ENCODE measurements around the gene IFNL3.

IFNL3 gene

DNA sequence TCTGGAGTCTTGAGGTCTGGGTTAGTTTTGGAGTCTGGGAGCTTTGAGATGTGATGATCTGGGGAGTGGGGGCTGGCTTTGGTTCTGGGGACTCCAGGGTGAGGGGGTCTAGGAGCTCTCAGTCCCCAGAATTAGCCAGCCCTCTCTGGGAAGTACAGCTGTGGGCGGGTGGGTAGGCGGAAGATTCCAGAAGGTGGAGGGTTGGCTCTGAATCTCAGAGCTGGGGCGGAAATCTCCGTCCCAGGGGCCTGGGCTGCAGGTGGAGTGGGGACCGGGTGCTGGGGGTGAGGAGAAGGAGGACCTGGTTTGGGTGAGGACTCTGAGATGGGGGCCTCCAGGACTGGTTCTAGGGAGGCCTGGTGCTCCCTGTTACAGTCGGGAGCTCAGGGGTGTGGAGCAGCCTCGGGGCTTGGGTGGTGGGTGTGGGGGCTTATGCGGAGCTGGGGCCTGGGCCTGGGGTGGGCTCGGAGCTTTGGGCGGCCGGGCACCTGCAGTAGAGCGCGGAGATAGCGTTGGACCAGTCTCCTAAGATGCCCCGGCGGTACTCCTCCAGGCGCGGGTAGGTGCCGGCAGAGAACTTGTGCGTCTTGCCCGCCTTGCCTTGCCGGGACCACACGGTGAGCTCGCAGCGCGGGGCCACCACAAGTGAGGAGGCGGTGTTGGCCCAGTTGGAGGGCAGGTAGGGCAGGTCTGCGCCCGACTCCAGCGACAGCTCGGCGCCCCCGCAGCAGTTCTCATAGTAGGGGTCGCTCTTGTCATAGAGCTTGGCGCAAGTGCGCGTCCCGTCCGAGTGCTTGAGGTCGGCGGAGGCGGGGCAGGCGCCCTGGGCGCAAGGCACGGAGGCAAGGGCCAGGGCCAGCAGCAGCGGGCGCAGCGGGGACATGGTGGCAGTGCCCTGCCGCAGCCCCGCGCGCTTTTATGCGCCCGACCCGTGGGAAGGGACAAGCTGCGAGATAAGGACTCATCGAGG is 41.1 kb downstream of the IFNL3 start, which contains the start of gene SYCN:
Gene SYCN (minus strand): TSS at position 892 of the 970 bp plus-strand sequence. CDS start 9 bp downstream, at position 883.
- no peak for FAIRE-seq
- TF ChIP-seq POU2F2 (IDR thresholded peaks at IDR 0.05; ENCODE audit: low read depth, low read length) (no peak), POLR2A (IDR thresholded peaks at IDR 0.05; ENCODE audit: low read depth, low read length) (no peak), SPI1 (IDR thresholded peaks at IDR 0.05; ENCODE audit: low read depth, low read length) (no peak), TAF1 (IDR thresholded peaks at IDR 0.05; ENCODE audit: low read depth, low read length) (no peak), PAX5 (IDR thresholded peaks at IDR 0.05; ENCODE audit: insufficient read depth, low read length, severe bottlenecking) (no peak), POLR2AphosphoS5 (IDR thresholded peaks at IDR 0.05; ENCODE audit: low read depth, low read length) (no peak)

DNA sequence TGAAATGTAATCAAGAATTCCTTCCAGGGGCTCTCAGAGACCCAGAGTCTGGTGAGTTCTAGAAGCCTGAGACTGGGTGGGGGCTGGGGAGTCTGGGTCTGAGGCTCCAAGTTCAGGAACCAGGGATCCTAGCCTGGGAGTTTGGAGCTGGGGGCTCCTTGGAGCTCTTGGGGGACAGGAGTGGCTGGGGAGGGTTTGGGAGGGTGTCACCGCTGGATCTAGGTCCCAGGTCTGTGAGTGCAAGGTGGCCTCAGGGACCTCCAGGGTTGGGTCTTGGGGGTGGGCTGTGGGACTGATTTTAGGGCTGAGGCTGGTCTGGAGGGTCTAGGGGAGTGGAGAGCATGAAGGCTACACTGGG is 41.8 kb downstream of the IFNL3 start:
- FAIRE-seq (no peak), DNase-seq (ENCODE audit: insufficient read length, low spot score) (no peak)
- TF ChIP-seq POLR2AphosphoS5 (IDR thresholded peaks at IDR 0.05; ENCODE audit: low read depth, low read length) (no peak), POU2F2 (IDR thresholded peaks at IDR 0.05; ENCODE audit: low read depth, low read length) (no peak), PAX5 (IDR thresholded peaks at IDR 0.05; ENCODE audit: insufficient read depth, low read length, severe bottlenecking) (no peak), SPI1 (IDR thresholded peaks at IDR 0.05; ENCODE audit: low read depth, low read length) (no peak), POLR2A (IDR thresholded peaks at IDR 0.05; ENCODE audit: low read depth, low read length) (no peak), TAF1 (IDR thresholded peaks at IDR 0.05; ENCODE audit: low read depth, low read length) (no peak)

More for the DNA sequence above, 41.1 kb downstream of the IFNL3 start, which contains the start of gene SYCN:
- DNase-seq (ENCODE audit: insufficient read length, low spot score) = no peak

DNA sequence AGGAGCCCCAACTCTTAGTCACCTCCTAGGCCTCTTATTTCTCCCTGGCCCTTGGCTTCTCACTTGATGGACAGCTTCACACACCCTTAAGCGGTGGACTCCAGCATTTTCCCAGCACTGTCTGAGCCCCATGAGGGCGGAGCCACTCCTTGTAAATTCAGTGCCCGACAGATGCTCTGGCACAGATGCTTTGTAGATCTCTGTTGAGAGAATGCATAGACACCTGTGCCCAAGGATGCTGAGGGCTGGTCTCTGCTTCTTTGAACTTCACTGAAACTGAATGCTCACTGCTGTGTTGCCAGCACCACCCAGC is 44.0 kb downstream of the IFNL3 start:
- DNase-seq (ENCODE audit: insufficient read length, low spot score) (no peak), FAIRE-seq (no peak)
- TF ChIP-seq POLR2A (IDR thresholded peaks at IDR 0.05; ENCODE audit: low read depth, low read length) = no peak
- TF ChIP-seq POU2F2 (IDR thresholded peaks at IDR 0.05; ENCODE audit: low read depth, low read length) = no peak
- TF ChIP-seq PAX5 (IDR thresholded peaks at IDR 0.05; ENCODE audit: insufficient read depth, low read length, severe bottlenecking) = no peak
- no peak for TF ChIP-seq SPI1 (IDR thresholded peaks at IDR 0.05; ENCODE audit: low read depth, low read length)
- no peak for TF ChIP-seq POLR2AphosphoS5 (IDR thresholded peaks at IDR 0.05; ENCODE audit: low read depth, low read length)
- no peak for TF ChIP-seq TAF1 (IDR thresholded peaks at IDR 0.05; ENCODE audit: low read depth, low read length)

DNA sequence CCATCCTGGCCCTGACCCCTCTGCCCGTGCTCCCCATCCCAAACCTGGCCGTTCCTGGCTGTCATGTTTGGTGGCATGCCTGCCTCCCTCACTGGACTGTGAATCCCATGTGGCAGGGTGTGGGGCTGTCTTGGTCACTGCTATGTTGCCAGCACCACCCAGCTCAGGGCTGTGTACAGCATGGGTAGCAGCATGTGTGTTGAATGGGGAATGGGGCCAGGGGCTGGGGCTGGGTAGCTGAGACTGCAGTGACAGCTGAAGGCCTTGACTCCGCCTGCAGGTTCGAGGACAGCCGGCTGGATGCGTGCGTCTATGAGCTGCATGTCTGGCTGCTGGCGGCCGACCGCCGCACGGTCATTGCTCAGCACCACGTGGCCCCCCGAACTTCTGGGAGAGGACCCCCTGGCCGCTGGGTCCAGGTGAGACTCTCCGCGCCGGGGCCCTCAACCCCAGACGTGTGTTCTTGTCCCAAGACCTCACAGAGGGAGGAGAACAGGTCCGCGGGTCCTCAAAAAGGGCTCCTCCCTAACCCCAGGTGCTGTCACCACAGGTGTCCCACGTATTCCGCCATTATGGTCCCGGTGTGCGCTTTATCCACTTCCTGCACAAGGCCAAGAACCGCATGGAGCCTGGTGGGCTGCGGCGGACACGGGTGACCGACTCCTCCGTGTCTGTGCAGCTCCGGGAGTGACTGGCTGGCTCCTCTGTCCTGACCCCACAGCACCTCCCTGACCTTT is 44.6 kb downstream of the IFNL3 start:
- TF ChIP-seq POU2F2 (IDR thresholded peaks at IDR 0.05; ENCODE audit: low read depth, low read length) (no peak), POLR2AphosphoS5 (IDR thresholded peaks at IDR 0.05; ENCODE audit: low read depth, low read length) (no peak), PAX5 (IDR thresholded peaks at IDR 0.05; ENCODE audit: insufficient read depth, low read length, severe bottlenecking) (no peak), POLR2A (IDR thresholded peaks at IDR 0.05; ENCODE audit: low read depth, low read length) (no peak), SPI1 (IDR thresholded peaks at IDR 0.05; ENCODE audit: low read depth, low read length) (no peak), TAF1 (IDR thresholded peaks at IDR 0.05; ENCODE audit: low read depth, low read length) (no peak)
- FAIRE-seq (no peak), DNase-seq (ENCODE audit: insufficient read length, low spot score) (no peak)

DNA sequence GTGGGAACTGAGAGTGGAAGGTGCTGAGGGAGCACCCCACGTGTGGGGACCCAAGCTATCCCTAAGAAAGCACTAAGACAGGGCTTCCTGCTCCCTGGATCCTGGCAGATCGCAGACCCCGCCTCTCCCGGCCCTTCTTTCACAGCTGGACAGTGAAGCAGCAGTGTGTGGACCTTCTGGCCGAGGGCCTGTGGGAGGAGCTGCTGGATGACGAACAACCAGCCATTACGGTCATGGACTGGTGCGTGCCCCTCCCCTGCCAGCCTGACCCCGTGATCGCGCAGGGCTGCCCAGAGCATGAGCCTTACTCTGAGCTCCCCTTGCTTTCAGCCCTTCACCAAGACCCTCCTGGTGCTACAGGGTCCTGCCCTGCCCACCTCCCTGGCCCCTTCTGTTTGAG is 45.8 kb downstream of the IFNL3 start:
- FAIRE-seq = no peak
- TF ChIP-seq SPI1 (IDR thresholded peaks at IDR 0.05; ENCODE audit: low read depth, low read length) = no peak
- TF ChIP-seq TAF1 (IDR thresholded peaks at IDR 0.05; ENCODE audit: low read depth, low read length) = no peak
- no peak for TF ChIP-seq POLR2A (IDR thresholded peaks at IDR 0.05; ENCODE audit: low read depth, low read length)
- no peak for TF ChIP-seq POU2F2 (IDR thresholded peaks at IDR 0.05; ENCODE audit: low read depth, low read length)
- no peak for TF ChIP-seq PAX5 (IDR thresholded peaks at IDR 0.05; ENCODE audit: insufficient read depth, low read length, severe bottlenecking)
- no peak for TF ChIP-seq POLR2AphosphoS5 (IDR thresholded peaks at IDR 0.05; ENCODE audit: low read depth, low read length)

DNA sequence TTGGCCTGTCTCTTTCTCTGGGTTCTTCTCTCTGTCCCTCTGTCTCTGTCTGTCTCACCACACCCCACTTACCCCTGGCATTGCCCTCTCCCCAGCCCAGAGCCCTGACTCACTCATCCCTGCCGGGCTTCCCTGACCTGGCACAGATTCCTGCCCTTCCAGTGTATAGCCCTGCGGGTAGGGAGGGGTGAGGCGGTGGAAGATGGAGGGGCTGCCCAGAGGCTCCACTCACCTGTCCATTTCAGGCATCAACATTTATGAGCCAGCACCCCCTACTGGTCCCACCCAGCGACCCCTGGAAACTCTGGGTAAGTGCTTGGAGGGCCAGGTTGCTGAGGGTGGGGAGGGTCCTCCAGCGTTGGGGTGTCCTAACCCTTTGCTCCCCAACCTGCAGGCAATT is 47.0 kb downstream of the IFNL3 start:
- no peak for TF ChIP-seq PAX5 (IDR thresholded peaks at IDR 0.05; ENCODE audit: insufficient read depth, low read length, severe bottlenecking)
- no peak for TF ChIP-seq POLR2AphosphoS5 (IDR thresholded peaks at IDR 0.05; ENCODE audit: low read depth, low read length)
- TF ChIP-seq POLR2A (IDR thresholded peaks at IDR 0.05; ENCODE audit: low read depth, low read length) = no peak
- no peak for TF ChIP-seq TAF1 (IDR thresholded peaks at IDR 0.05; ENCODE audit: low read depth, low read length)
- no peak for TF ChIP-seq SPI1 (IDR thresholded peaks at IDR 0.05; ENCODE audit: low read depth, low read length)
- TF ChIP-seq POU2F2 (IDR thresholded peaks at IDR 0.05; ENCODE audit: low read depth, low read length) = no peak
- FAIRE-seq (no peak), DNase-seq (ENCODE audit: insufficient read length, low spot score) (no peak)

More for the DNA sequence above, 45.8 kb downstream of the IFNL3 start:
- DNase-seq (ENCODE audit: insufficient read length, low spot score) = no peak

DNA sequence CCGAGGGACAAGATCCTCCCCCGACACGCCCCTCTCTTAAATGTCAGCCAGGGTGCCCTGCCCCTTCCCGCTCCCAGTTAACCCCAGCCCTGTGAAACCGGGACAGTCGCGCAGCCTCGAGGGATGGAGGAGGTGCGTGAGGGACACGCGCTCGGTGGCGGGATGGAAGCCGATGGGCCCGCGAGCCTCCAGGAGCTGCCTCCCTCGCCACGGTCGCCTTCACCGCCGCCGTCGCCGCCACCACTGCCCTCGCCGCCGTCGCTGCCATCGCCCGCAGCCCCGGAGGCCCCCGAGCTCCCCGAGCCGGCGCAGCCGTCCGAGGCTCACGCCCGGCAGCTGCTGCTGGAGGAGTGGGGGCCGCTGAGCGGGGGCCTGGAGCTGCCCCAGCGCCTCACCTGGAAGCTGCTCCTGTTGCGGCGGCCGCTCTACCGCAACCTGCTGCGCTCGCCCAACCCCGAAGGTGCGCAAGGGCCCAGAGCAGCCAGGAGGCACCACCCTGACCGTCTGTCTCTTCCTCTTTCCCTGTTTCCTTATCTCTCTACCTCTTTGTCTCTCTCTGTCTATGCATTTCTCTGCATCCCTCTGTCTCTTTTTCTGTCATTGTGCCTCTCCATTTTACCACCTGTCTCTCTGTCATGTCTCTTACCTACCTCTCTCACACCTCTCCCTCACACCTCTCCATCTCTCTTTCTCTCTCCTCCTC is 47.8 kb downstream of the IFNL3 start, which contains the start of gene NCCRP1:
Gene NCCRP1 (plus strand): TSS at position 105 of the 703 bp plus-strand sequence. CDS start 19 bp downstream, at position 124.
- TF ChIP-seq PAX5 (IDR thresholded peaks at IDR 0.05; ENCODE audit: insufficient read depth, low read length, severe bottlenecking) (no peak), POU2F2 (IDR thresholded peaks at IDR 0.05; ENCODE audit: low read depth, low read length) (no peak), POLR2AphosphoS5 (IDR thresholded peaks at IDR 0.05; ENCODE audit: low read depth, low read length) (no peak), TAF1 (IDR thresholded peaks at IDR 0.05; ENCODE audit: low read depth, low read length) (no peak), POLR2A (IDR thresholded peaks at IDR 0.05; ENCODE audit: low read depth, low read length) (no peak), SPI1 (IDR thresholded peaks at IDR 0.05; ENCODE audit: low read depth, low read length) (no peak)
- DNase-seq (ENCODE audit: insufficient read length, low spot score) = peak; percentile 21

DNA sequence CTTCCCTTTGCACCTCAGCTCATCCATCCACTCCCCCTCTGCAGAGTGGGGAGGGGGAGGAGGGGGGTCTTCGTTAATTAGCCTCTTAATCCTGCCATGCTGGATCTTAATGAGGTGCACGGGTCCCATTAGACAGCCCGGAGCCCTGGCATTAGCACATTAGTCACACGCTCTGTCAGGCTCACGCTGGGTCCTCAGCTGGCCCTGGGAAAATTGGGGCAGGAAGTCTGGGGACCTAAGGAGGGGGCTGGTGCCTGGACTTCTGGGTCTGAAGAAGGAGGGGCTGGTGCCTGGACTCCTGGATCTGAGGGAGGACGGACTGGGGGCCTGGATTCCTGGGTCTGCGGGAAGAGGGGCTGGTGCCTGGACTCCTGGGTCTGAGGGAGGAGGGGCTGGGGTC is 48.5 kb downstream of the IFNL3 start:
- no peak for FAIRE-seq
- DNase-seq (ENCODE audit: insufficient read length, low spot score) = no peak
- TF ChIP-seq POU2F2 (IDR thresholded peaks at IDR 0.05; ENCODE audit: low read depth, low read length) (no peak), POLR2A (IDR thresholded peaks at IDR 0.05; ENCODE audit: low read depth, low read length) (no peak), PAX5 (IDR thresholded peaks at IDR 0.05; ENCODE audit: insufficient read depth, low read length, severe bottlenecking) (no peak), POLR2AphosphoS5 (IDR thresholded peaks at IDR 0.05; ENCODE audit: low read depth, low read length) (no peak), TAF1 (IDR thresholded peaks at IDR 0.05; ENCODE audit: low read depth, low read length) (no peak), SPI1 (IDR thresholded peaks at IDR 0.05; ENCODE audit: low read depth, low read length) (no peak)

More for the DNA sequence above, 47.8 kb downstream of the IFNL3 start, which contains the start of gene NCCRP1:
- FAIRE-seq = no peak

Measured in GM12891 (cell line).